Measurements from ENCODE around the gene SPNS3. TPM values are rescaled to one million over a fixed set of nuclear protein-coding genes. Genes with fewer than 3 reads are reported as not detected.

SPNS3 gene
- total RNA-seq, 2 experiments from 2014 or later, result 51.2 to 54.6 TPM

DNA sequence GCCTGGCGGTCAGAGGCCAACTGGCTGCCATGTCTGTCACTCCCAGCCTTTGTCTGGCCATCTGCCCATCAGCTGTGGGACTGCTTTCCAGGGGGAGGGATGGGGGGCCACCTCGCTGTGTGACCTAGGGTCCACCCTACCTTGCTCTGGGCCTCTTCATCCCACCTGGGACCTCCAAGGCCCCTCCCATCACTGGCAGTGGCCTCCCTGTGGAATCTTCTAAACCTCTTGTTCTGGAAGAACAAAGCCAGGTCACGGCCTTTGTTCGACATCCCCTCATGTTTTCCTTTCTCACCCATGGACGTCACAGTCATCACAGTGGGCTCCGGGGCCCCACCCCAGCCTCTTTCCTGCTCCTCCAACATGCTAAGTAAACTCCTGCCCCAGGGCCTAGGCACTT, 88.9 kb downstream of the SPNS3 start:
- no TSS peak for BruUV-seq (replicated peaks)
- ChIA-PET POLR2A (interaction anchor here (0.5 to 1.6 kb wide), 5 partner anchors 24 to 268 kb away, joined by 3 to 5 read pairs (median 4); partner anchors contain the start of gene SPNS2), CTCF (ENCODE audit: unreplicated experiment) (no interaction called here)
- H3K4me1 ChIP-seq (ENCODE audit: insufficient read depth, low read length, poor library complexity, severe bottlenecking), result peaks cover 68% of the 10 kb centered on the region
- peak overlapping the region; percentile 64 for H3K4me3 ChIP-seq (ENCODE audit: low read depth, low read length, poor library complexity, severe bottlenecking)
- H4K20me1 ChIP-seq (ENCODE audit: insufficient read depth, low read length), result no peaks in the 10 kb centered on the region
- peak overlapping the region; percentile 58; the same call in 1 of the 2 replicates for H2AFZ ChIP-seq (ENCODE audit: low read length)
- H3K36me3 ChIP-seq (ENCODE audit: insufficient read depth, low read length), result no peaks in the 10 kb centered on the region
- no peaks in the 10 kb centered on the region for H3K9me2 ChIP-seq (ENCODE audit: insufficient read depth, low read length)
- no peak for DNase-seq (ENCODE audit: low spot score)
- no peaks in the 10 kb centered on the region for H3K79me2 ChIP-seq (ENCODE audit: insufficient read depth, low read depth, low read length)
- H3K27ac ChIP-seq (ENCODE audit: low read depth, low read length, poor library complexity, severe bottlenecking), result peak overlapping the region; percentile 90
- H3K4me2 ChIP-seq (ENCODE audit: low read length), result peak overlapping the region; percentile 71
- TF ChIP-seq, protein P1, sequence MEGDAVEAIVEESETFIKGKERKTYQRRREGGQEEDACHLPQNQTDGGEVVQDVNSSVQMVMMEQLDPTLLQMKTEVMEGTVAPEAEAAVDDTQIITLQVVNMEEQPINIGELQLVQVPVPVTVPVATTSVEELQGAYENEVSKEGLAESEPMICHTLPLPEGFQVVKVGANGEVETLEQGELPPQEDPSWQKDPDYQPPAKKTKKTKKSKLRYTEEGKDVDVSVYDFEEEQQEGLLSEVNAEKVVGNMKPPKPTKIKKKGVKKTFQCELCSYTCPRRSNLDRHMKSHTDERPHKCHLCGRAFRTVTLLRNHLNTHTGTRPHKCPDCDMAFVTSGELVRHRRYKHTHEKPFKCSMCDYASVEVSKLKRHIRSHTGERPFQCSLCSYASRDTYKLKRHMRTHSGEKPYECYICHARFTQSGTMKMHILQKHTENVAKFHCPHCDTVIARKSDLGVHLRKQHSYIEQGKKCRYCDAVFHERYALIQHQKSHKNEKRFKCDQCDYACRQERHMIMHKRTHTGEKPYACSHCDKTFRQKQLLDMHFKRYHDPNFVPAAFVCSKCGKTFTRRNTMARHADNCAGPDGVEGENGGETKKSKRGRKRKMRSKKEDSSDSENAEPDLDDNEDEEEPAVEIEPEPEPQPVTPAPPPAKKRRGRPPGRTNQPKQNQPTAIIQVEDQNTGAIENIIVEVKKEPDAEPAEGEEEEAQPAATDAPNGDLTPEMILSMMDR (conservative IDR thresholded peaks at IDR 0.05; ENCODE audit: low read length), result no peak
- no peak for TF ChIP-seq EZH2phosphoT487 (IDR thresholded peaks at IDR 0.05; ENCODE audit: borderline replicate concordance, low read depth, low read length)
- no peaks in the 10 kb centered on the region for H3K9me3 ChIP-seq (ENCODE audit: low read length)
- intact Hi-C loops (cut with micrococcal nuclease; ENCODE audit: unreplicated experiment), result loop anchor here (2.0 kb wide), 2 partner anchors 32 to 102 kb away; partner anchors contain the start of gene MYBBP1A

DNA sequence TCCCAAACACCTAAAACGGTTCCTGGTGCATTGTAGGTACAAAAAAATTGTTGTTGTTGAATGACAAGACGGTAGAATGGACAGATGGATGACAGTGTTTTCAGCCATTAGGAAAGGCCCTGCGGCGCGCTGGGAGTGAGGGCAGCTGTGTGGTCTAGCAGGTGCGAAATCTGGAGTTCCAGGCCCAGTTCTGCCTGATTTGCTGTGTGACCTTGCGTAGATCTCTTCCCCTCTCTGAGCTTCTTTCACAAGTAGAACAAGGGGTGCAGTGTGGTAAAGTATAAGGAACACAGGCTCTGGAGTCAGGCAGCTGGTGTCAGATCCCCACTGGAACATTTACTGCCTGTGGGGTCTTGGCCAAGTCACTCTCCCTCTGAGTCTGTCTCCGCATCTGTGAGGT, 90.2 kb downstream of the SPNS3 start:
- peak overlapping the region; percentile 58; the same call in 1 of the 2 replicates for H2AFZ ChIP-seq (ENCODE audit: low read length)
- no peaks in the 10 kb centered on the region for H3K36me3 ChIP-seq (ENCODE audit: insufficient read depth, low read length)
- ChIA-PET CTCF (ENCODE audit: unreplicated experiment) (interaction anchor here (0.9 kb wide), 1 partner anchor 11 kb away, joined by 6 read pairs; no protein-coding TSS in a partner anchor), POLR2A (interaction anchor here (0.6 to 1.2 kb wide), 3 partner anchors 25 to 98 kb away, joined by 3 to 5 read pairs (median 3); partner anchors contain the start of gene SPNS2)
- no peaks in the 10 kb centered on the region for H3K9me2 ChIP-seq (ENCODE audit: insufficient read depth, low read length)
- no peaks in the 10 kb centered on the region for H4K20me1 ChIP-seq (ENCODE audit: insufficient read depth, low read length)
- no peaks in the 10 kb centered on the region for H3K9me3 ChIP-seq (ENCODE audit: low read length)
- intact Hi-C loops (cut with micrococcal nuclease; ENCODE audit: unreplicated experiment), result loop anchor here (2.0 kb wide), 2 partner anchors 31 to 103 kb away; partner anchors contain the start of gene MYBBP1A
- peaks cover 62% of the 10 kb centered on the region for H3K4me1 ChIP-seq (ENCODE audit: insufficient read depth, low read length, poor library complexity, severe bottlenecking)
- no peaks in the 10 kb centered on the region for H3K79me2 ChIP-seq (ENCODE audit: insufficient read depth, low read depth, low read length)
- BruUV-seq (replicated peaks), result no TSS peak
- peak overlapping the region; percentile 90 for H3K27ac ChIP-seq (ENCODE audit: low read depth, low read length, poor library complexity, severe bottlenecking)
- DNase-seq (ENCODE audit: low spot score), result peak; percentile 52
- peak overlapping the region; percentile 64 for H3K4me3 ChIP-seq (ENCODE audit: low read depth, low read length, poor library complexity, severe bottlenecking)
- H3K4me2 ChIP-seq (ENCODE audit: low read length), result peak overlapping the region; percentile 71
- TF ChIP-seq EZH2phosphoT487 (IDR thresholded peaks at IDR 0.05; ENCODE audit: borderline replicate concordance, low read depth, low read length), result no peak
- TF ChIP-seq, protein P1 (conservative IDR thresholded peaks at IDR 0.05; ENCODE audit: low read length), result no peak

DNA sequence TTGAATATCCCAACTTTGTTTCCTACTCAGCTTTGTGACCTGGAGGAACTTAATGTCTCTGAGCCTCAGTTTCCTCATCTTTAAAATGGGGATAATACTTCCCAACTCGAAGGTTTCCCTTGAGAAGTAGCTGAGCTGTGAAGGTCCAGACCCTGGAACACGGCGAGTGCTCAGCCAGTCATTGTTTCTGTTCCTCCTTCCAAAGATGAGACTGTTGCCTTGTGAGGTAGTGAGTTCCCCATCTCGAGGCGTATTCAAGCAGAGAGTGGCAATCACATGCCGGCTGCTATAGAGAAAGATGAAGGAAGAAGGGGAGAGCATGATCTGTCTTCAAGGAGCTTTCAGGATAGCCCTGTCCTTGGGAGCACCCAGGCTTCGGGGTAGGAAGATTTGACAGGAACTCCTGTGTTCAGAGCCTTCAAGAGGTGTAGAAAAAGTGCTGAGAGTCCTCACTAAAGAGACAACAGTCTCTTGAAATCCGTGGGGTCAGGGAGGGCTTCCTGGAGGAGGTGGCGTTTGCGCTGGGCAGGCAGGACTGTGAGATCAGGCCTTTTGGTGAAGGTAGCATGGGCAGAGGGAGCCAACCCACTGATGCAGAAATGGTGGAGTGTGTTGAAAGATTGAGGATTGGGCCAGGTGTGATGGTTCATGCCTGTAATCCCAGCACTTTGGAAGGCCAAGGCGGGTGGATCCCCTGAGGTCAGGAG, 92.1 kb downstream of the SPNS3 start:
- CTCF ChIA-PET (ENCODE audit: unreplicated experiment), result no interaction called here
- H3K36me3 ChIP-seq (ENCODE audit: insufficient read depth, low read length), result no peaks in the 10 kb centered on the region
- DNase-seq (ENCODE audit: low spot score), result no peak
- BruUV-seq (replicated peaks), result no TSS peak
- no peaks in the 10 kb centered on the region for H3K9me3 ChIP-seq (ENCODE audit: low read length)
- H3K79me2 ChIP-seq (ENCODE audit: insufficient read depth, low read depth, low read length), result no peaks in the 10 kb centered on the region
- peaks cover 46% of the 10 kb centered on the region for H3K4me1 ChIP-seq (ENCODE audit: insufficient read depth, low read length, poor library complexity, severe bottlenecking)
- intact Hi-C loops (cut with micrococcal nuclease; ENCODE audit: unreplicated experiment), result no loop called here
- POLR2A ChIA-PET, result no interaction called here
- no peaks in the 10 kb centered on the region for H4K20me1 ChIP-seq (ENCODE audit: insufficient read depth, low read length)
- no peak for TF ChIP-seq EZH2phosphoT487 (IDR thresholded peaks at IDR 0.05; ENCODE audit: borderline replicate concordance, low read depth, low read length)
- TF ChIP-seq, protein P1 (conservative IDR thresholded peaks at IDR 0.05; ENCODE audit: low read length), result no peak
- no peak overlapping the region for H2AFZ ChIP-seq (ENCODE audit: low read length)
- H3K27ac ChIP-seq (ENCODE audit: low read depth, low read length, poor library complexity, severe bottlenecking), result no peak overlapping the region
- no peak overlapping the region for H3K4me3 ChIP-seq (ENCODE audit: low read depth, low read length, poor library complexity, severe bottlenecking)
- no peaks in the 10 kb centered on the region for H3K9me2 ChIP-seq (ENCODE audit: insufficient read depth, low read length)
- H3K4me2 ChIP-seq (ENCODE audit: low read length), result no peak overlapping the region

All from OCI-LY7 (cell line).